ENCODE measurements around the gene DTNBP1. TPM values are rescaled to one million over a fixed set of nuclear protein-coding genes. Genes with fewer than 3 reads are reported as not detected.

The DTNBP1 gene
- total and polyA plus RNA-seq, 4 donors: 3.1 to 6.0 (median 4.3) TPM

GRCh38 chr6:15522427-15522826 is 140.4 kb downstream of the DTNBP1 start:
- Histone ChIP-seq H3K4me1 (ENCODE audit: control insufficient read depth in 4 of 4, insufficient read depth in 4 of 4, low read length in 3 of 4) (no peaks in the 10 kb centered on the region), H3K4me3 (ENCODE audit: low read depth in 1 of 3, low read length in 3 of 3) (no peak overlapping the region), H3K27ac (ENCODE audit: low read depth in 1 of 2, low read length in 2 of 2) (no peak overlapping the region), H3K36me3 (ENCODE audit: control insufficient read depth in 4 of 4, insufficient read depth in 3 of 4, low read depth in 1 of 4, low read length in 3 of 4) (peaks cover 2 to 33% (median 11%) of the 10 kb centered on the region in 4 donors), H3K9ac (ENCODE audit: low read depth in 1 of 2, low read length in 2 of 2) (no peak overlapping the region), H3K9me3 (ENCODE audit: control insufficient read depth in 4 of 4, low read length in 3 of 4) (no peaks in the 10 kb centered on the region), H3K27me3 (ENCODE audit: control insufficient read depth in 4 of 4, insufficient read depth in 4 of 4, low read length in 3 of 4) (no peaks in the 10 kb centered on the region)
- TF ChIP-seq ATF3 (IDR thresholded peaks at IDR 0.05) (no peak), NR2F2 (IDR thresholded peaks at IDR 0.05) (no peak), ZBTB33 (IDR thresholded peaks at IDR 0.05) (no peak), FOXA2 (IDR thresholded peaks at IDR 0.05) (no peak), REST (IDR thresholded peaks at IDR 0.05) (no peak), JUND (IDR thresholded peaks at IDR 0.05) (no peak), CTCF (IDR thresholded peaks at IDR 0.05; ENCODE audit: low read depth, low read length, missing input control) (no peak), RAD21 (IDR thresholded peaks at IDR 0.05) (no peak), SP1 (IDR thresholded peaks at IDR 0.05) (no peak), HNF4G (IDR thresholded peaks at IDR 0.05) (no peak), EGR1 (IDR thresholded peaks at IDR 0.05; ENCODE audit: low read depth in 2 of 2) (no peak), TAF1 (conservative IDR thresholded peaks at IDR 0.05) (no peak), YY1 (IDR thresholded peaks at IDR 0.05) (no peak)
- WGBS: 69% methylated on average over 6 of the region's 6 CpGs
- DNase-seq (ENCODE audit: low spot score): no peak

GRCh38 chr6:15522026-15522425 is 140.8 kb downstream of the DTNBP1 start:
- WGBS: 95% methylated on average over 9 of the region's 9 CpGs
- DNase-seq (ENCODE audit: low spot score): no peak
- Histone ChIP-seq H3K27ac (ENCODE audit: low read depth in 1 of 2, low read length in 2 of 2) (no peak overlapping the region), H3K4me1 (ENCODE audit: control insufficient read depth in 4 of 4, insufficient read depth in 4 of 4, low read length in 3 of 4) (no peaks in the 10 kb centered on the region), H3K36me3 (ENCODE audit: control insufficient read depth in 4 of 4, insufficient read depth in 3 of 4, low read depth in 1 of 4, low read length in 3 of 4) (peaks cover 2 to 37% (median 11%) of the 10 kb centered on the region in 4 donors), H3K9me3 (ENCODE audit: control insufficient read depth in 4 of 4, low read length in 3 of 4) (no peaks in the 10 kb centered on the region), H3K27me3 (ENCODE audit: control insufficient read depth in 4 of 4, insufficient read depth in 4 of 4, low read length in 3 of 4) (no peaks in the 10 kb centered on the region), H3K9ac (ENCODE audit: low read depth in 1 of 2, low read length in 2 of 2) (no peak overlapping the region), H3K4me3 (ENCODE audit: low read depth in 1 of 3, low read length in 3 of 3) (no peak overlapping the region)
- TF ChIP-seq TAF1 (conservative IDR thresholded peaks at IDR 0.05) (no peak), HNF4G (IDR thresholded peaks at IDR 0.05) (no peak), EGR1 (IDR thresholded peaks at IDR 0.05; ENCODE audit: low read depth in 2 of 2) (no peak), RXRA (IDR thresholded peaks at IDR 0.05) (no peak), RAD21 (IDR thresholded peaks at IDR 0.05) (no peak), YY1 (IDR thresholded peaks at IDR 0.05) (no peak), JUND (IDR thresholded peaks at IDR 0.05) (no peak), HNF4A (conservative IDR thresholded peaks at IDR 0.05) (no peak), ATF3 (IDR thresholded peaks at IDR 0.05) (no peak)

Measured in liver (tissue), 9 donors.